Muscle layer of colon (tissue), 2 donors: ENCODE measurements around the gene PAH.

Source experiments
- H3K27ac ChIP-seq: one replicate; pipeline ENCODE4 v1.7.0; 2013; ENCODE audit warnings: low read depth, mild to moderate bottlenecking, low read length, moderate library complexity
- H3K27me3 ChIP-seq, 2 donors: one replicate each; pipeline ENCODE4 v1.7.0; 2013; ENCODE audit warnings: low read length in 2 of 2, mild to moderate bottlenecking in 2 of 2; ENCODE audit not compliant: insufficient read depth in 2 of 2, control insufficient read depth in 1 of 2
- H3K36me3 ChIP-seq: one replicate; pipeline ENCODE4 v1.7.0; 2013; ENCODE audit warnings: mild to moderate bottlenecking, low read length; ENCODE audit not compliant: insufficient read depth
- H3K4me1 ChIP-seq: one replicate; pipeline ENCODE4 v1.7.0; 2013; ENCODE audit warnings: mild to moderate bottlenecking, low read length; ENCODE audit not compliant: insufficient read depth
- H3K4me3 ChIP-seq, 2 donors: one replicate each; pipeline ENCODE4 v1.7.0; 2013; ENCODE audit warnings: low read length in 2 of 2, low read depth in 1 of 2, mild to moderate bottlenecking in 1 of 2, moderate library complexity in 1 of 2
- H3K9ac ChIP-seq: one replicate; pipeline ENCODE4 v1.7.0; 2013; ENCODE audit warnings: low read length
- H3K9me3 ChIP-seq: one replicate; pipeline ENCODE4 v1.7.0; 2013; ENCODE audit warnings: mild to moderate bottlenecking, low read length
- donor health status: abdominal sarcoma.
- donor health status: Adenocarcinoma of cecum.

PAH gene

DNA sequence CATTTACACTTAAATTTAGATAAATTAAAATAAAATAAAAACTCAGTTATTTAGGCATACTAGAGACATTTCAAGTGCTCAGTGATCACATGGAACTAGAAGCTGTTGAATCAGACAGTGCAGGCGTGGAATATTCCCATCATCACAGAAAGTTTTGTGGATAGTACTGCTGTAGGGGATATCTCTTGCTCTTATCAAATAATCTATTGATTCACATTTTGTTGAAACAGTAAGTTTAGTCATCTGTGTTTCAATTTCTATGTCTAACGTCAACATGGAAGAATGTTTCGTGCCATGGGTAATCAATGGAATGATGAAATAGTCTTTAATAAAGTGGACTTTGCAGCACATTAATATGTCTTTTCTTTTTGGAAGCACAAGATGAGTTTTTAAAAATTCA, 108.6 kb downstream of the PAH start:
- Histone ChIP-seq H3K27ac (no peak overlapping the region), H3K9ac (no peak overlapping the region), H3K9me3 (no peaks in the 10 kb centered on the region), H3K4me1 (no peaks in the 10 kb centered on the region), H3K36me3 (no peaks in the 10 kb centered on the region), H3K27me3 (no peaks in the 10 kb centered on the region), H3K4me3 (no peak overlapping the region)

GRCh38 chr12:102806592-102806991, 110.5 kb downstream of the PAH start:
- Histone ChIP-seq H3K4me3 (no peak overlapping the region), H3K9ac (no peak overlapping the region), H3K4me1 (no peaks in the 10 kb centered on the region), H3K27me3 (no peaks in the 10 kb centered on the region), H3K27ac (no peak overlapping the region), H3K36me3 (no peaks in the 10 kb centered on the region), H3K9me3 (no peaks in the 10 kb centered on the region)

GRCh38 chr12:102806110-102806509, 110.9 kb downstream of the PAH start:
- H3K9ac ChIP-seq = no peak overlapping the region
- no peaks in the 10 kb centered on the region for H3K27me3 ChIP-seq
- no peak overlapping the region for H3K4me3 ChIP-seq
- no peaks in the 10 kb centered on the region for H3K36me3 ChIP-seq
- no peaks in the 10 kb centered on the region for H3K4me1 ChIP-seq
- no peak overlapping the region for H3K27ac ChIP-seq
- no peaks in the 10 kb centered on the region for H3K9me3 ChIP-seq

DNA sequence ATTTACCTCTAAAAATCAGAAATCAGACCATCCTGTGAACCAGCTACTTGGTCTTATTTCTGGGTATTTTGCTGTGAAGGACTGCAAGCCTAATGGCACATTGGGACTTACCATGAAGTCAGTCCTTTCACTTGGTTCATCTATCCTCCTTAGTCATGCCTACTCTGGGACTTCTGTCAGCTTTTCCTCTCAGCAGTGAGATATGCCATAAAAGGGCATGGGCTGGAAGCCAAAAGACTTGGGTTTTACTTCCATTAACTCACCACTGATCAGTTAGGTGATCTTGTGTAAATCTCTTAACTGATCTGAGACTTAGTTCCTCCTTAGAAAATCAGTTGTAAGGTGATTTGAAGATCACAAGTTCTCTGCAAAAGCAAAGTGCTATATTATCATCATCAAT, 116.5 kb downstream of the PAH start:
- Histone ChIP-seq H3K4me1 (no peaks in the 10 kb centered on the region), H3K36me3 (no peaks in the 10 kb centered on the region), H3K27ac (no peak overlapping the region), H3K4me3 (no peak overlapping the region), H3K27me3 (no peaks in the 10 kb centered on the region), H3K9ac (no peak overlapping the region), H3K9me3 (no peaks in the 10 kb centered on the region)

GRCh38 chr12:102799229-102799628, 117.8 kb downstream of the PAH start:
- no peak overlapping the region for H3K9ac ChIP-seq
- H3K9me3 ChIP-seq = no peaks in the 10 kb centered on the region
- H3K36me3 ChIP-seq = no peaks in the 10 kb centered on the region
- H3K27ac ChIP-seq = no peak overlapping the region
- H3K4me1 ChIP-seq = no peaks in the 10 kb centered on the region
- no peaks in the 10 kb centered on the region for H3K27me3 ChIP-seq
- H3K4me3 ChIP-seq = no peak overlapping the region

- no peaks in the 10 kb centered on the region for H3K4me1 ChIP-seq
- H3K4me3 ChIP-seq = no peak overlapping the region
- no peak overlapping the region for H3K9ac ChIP-seq
- no peaks in the 10 kb centered on the region for H3K27me3 ChIP-seq
- no peak overlapping the region for H3K27ac ChIP-seq
- H3K9me3 ChIP-seq = no peaks in the 10 kb centered on the region
- no peaks in the 10 kb centered on the region for H3K36me3 ChIP-seq
These were observed 119.5 kb downstream of the PAH start for GRCh38 chr12:102797528-102797927.

DNA sequence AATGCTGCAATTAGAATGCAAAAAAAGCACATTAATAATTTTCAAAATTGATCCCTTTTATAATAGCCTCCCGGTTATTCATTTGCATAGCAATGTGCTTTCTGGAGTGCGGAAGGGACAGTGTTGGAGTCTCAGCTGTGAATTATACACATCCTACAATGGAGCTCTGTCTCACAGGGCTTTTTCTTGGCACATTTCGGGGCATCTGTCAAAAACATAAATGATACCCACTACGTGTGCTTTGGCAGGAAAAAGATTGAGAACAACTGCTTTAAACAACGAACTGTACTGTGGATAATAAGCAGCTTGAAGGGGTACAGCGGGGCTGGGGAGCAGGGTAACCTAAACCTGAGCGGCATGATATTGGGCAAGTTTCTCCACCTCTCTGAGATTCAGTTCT, 123.1 kb downstream of the PAH start:
- H3K36me3 ChIP-seq = no peaks in the 10 kb centered on the region
- no peak overlapping the region for H3K4me3 ChIP-seq
- H3K9ac ChIP-seq = no peak overlapping the region
- no peaks in the 10 kb centered on the region for H3K4me1 ChIP-seq
- H3K9me3 ChIP-seq = no peaks in the 10 kb centered on the region
- H3K27ac ChIP-seq = no peak overlapping the region
- no peaks in the 10 kb centered on the region for H3K27me3 ChIP-seq
